MM.1S (cell line): ENCODE results near the gene ARHGEF33.

Source experiments
- DNase-seq: peaks from one replicate; pipeline ENCODE4 v3.0.0-alpha.2; 2015
- H2AFZ ChIP-seq: fragments of 300-600 bp; sonication (generic); 2 replicates; pipeline ENCODE4 v1.6.0; 2016; ENCODE audit warnings: antibody characterized with exemption, low read length
- H3F3A ChIP-seq: fragments of 300-600 bp; sonication (generic); 2 replicates; pipeline ENCODE4 v1.6.1; 2016; ENCODE audit warnings: mild to moderate bottlenecking, antibody characterized with exemption, low read length, moderate library complexity, mixed read lengths; ENCODE audit not compliant: insufficient read depth
- H3K27ac ChIP-seq: fragments of 300-600 bp; sonication (generic); 2 replicates; pipeline ENCODE4 v1.5.1; 2016; ENCODE audit warnings: mild to moderate bottlenecking, low read length
- H3K27me3 ChIP-seq: fragments of 300-600 bp; sonication (generic); replicated peaks from 2 replicates; pipeline ENCODE4 v1.6.0; 2016; ENCODE audit warnings: low read length; ENCODE audit not compliant: insufficient read depth
- H3K36me3 ChIP-seq: fragments of 300-600 bp; sonication (generic); replicated peaks from 2 replicates; pipeline ENCODE4 v1.6.1; 2016; ENCODE audit warnings: mild to moderate bottlenecking, low read length, mixed read lengths; ENCODE audit not compliant: insufficient read depth
- H3K4me1 ChIP-seq: fragments of 300-600 bp; sonication (generic); 2 replicates; pipeline ENCODE4 v1.6.1; 2016; ENCODE audit warnings: low read length, mixed read lengths
- H3K4me2 ChIP-seq: fragments of 300-600 bp; sonication (generic); 2 replicates; pipeline ENCODE4 v1.6.0; 2016; ENCODE audit warnings: low read depth, low read length
- H3K4me3 ChIP-seq: fragments of 300-600 bp; sonication (generic); 2 replicates; pipeline ENCODE4 v1.5.1; 2016; ENCODE audit warnings: low read length, mixed read lengths
- H3K79me2 ChIP-seq: fragments of 300-600 bp; sonication (generic); 2 replicates; pipeline ENCODE4 v1.6.1; 2016; ENCODE audit warnings: mixed run types, low read length, mixed read lengths
- H3K9ac ChIP-seq: fragments of 300-600 bp; sonication (generic); 2 replicates; pipeline ENCODE4 v1.6.1; 2016; ENCODE audit warnings: low read length, mixed read lengths
- H3K9me2 ChIP-seq: fragments of 300-600 bp; sonication (generic); replicated peaks from 2 replicates; pipeline ENCODE4 v1.6.1; 2016; ENCODE audit warnings: mild to moderate bottlenecking, low read length, mixed read lengths; ENCODE audit not compliant: insufficient read depth
- H3K9me3 ChIP-seq: fragments of 300-600 bp; sonication (generic); replicated peaks from 2 replicates; pipeline ENCODE4 v1.6.1; 2016; ENCODE audit warnings: mild to moderate bottlenecking, low read length, mixed read lengths; ENCODE audit not compliant: insufficient read depth
- H4K20me1 ChIP-seq: fragments of 300-600 bp; sonication (generic); 2 replicates; pipeline ENCODE4 v1.6.1; 2016; ENCODE audit warnings: mild to moderate bottlenecking, low read length, moderate library complexity, mixed read lengths; ENCODE audit not compliant: insufficient read depth
- EZH2 ChIP-seq: fragments of 300-600 bp; sonication (generic); optimal IDR thresholded peaks from 2 replicates; pipeline ENCODE3; 2017; ENCODE audit warnings: low read depth, mild to moderate bottlenecking, antibody characterized with exemption, low read length, mixed read lengths
- EZH2phosphoT487 ChIP-seq: fragments of 300-600 bp; sonication (generic); IDR thresholded peaks from 2 replicates; pipeline ENCODE4 v1.6.1; 2018; ENCODE audit warnings: antibody characterized with exemption, low read length
- TF ChIP-seq, protein P1 (sequence below): fragments of 300-600 bp; sonication (generic); IDR thresholded peaks from 2 replicates; pipeline ENCODE4 v1.5.1; 2016; ENCODE audit warnings: antibody characterized with exemption, low read length, mixed read lengths

The ARHGEF33 gene

DNA sequence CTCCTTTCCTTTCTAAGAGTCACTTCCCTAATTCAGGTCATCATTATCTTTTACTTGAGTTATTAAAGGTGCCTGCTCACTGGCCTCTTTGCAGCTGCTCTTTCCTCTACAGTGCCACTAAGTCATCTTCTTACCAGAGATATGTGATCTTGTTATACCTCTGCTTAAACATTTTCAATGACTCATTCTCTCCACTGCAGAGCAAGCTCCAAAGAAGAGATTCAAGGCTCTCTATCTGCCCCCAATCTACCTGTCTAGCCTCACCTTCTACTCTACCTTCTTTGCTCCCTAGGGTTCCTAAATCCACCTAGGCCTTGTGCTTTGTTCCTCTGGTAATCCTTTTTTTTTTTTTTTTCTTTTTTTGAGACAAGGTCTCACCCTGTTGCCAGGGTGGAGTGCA is 3.1 kb downstream of the ARHGEF33 start:
- Histone ChIP-seq H3K9ac (no peak overlapping the region), H3K4me2 (no peak overlapping the region), H3F3A (no peaks in the 10 kb centered on the region), H2AFZ (no peak overlapping the region), H4K20me1 (no peaks in the 10 kb centered on the region), H3K9me3 (no peaks in the 10 kb centered on the region), H3K79me2 (no peaks in the 10 kb centered on the region), H3K9me2 (no peaks in the 10 kb centered on the region), H3K4me3 (no peak overlapping the region), H3K36me3 (no peaks in the 10 kb centered on the region), H3K4me1 (no peaks in the 10 kb centered on the region), H3K27ac (no peak overlapping the region), H3K27me3 (no peaks in the 10 kb centered on the region)
- DNase-seq = no peak
- TF ChIP-seq, protein P1, sequence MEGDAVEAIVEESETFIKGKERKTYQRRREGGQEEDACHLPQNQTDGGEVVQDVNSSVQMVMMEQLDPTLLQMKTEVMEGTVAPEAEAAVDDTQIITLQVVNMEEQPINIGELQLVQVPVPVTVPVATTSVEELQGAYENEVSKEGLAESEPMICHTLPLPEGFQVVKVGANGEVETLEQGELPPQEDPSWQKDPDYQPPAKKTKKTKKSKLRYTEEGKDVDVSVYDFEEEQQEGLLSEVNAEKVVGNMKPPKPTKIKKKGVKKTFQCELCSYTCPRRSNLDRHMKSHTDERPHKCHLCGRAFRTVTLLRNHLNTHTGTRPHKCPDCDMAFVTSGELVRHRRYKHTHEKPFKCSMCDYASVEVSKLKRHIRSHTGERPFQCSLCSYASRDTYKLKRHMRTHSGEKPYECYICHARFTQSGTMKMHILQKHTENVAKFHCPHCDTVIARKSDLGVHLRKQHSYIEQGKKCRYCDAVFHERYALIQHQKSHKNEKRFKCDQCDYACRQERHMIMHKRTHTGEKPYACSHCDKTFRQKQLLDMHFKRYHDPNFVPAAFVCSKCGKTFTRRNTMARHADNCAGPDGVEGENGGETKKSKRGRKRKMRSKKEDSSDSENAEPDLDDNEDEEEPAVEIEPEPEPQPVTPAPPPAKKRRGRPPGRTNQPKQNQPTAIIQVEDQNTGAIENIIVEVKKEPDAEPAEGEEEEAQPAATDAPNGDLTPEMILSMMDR = no peak
- TF ChIP-seq EZH2 (no peak), EZH2phosphoT487 (no peak)

DNA sequence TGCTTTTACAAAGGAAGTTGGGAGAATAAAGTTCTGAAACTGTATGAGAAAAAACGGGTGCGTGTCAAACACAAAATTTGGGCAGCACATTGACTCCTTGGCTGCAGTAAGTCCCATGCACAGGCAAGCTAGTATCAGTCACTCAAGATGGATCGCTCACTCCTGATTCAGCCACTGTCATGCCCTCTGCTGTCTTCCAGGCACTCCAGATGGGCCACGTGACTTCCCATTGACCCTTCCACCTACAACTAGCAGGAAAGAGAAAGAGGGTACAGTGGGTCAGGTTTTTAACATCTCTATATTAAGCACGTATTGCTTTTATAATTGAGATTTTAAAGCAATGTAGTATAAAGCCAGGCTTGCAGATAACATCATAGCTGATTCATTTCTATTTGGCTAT is 8.6 kb downstream of the ARHGEF33 start:
- H3K9me3 ChIP-seq = no peaks in the 10 kb centered on the region
- H3K4me1 ChIP-seq = no peaks in the 10 kb centered on the region
- no peaks in the 10 kb centered on the region for H3F3A ChIP-seq
- no peaks in the 10 kb centered on the region for H4K20me1 ChIP-seq
- H3K4me2 ChIP-seq = no peak overlapping the region
- DNase-seq = no peak
- H2AFZ ChIP-seq = no peak overlapping the region
- H3K36me3 ChIP-seq = no peaks in the 10 kb centered on the region
- no peak overlapping the region for H3K27ac ChIP-seq
- no peak overlapping the region for H3K9ac ChIP-seq
- no peaks in the 10 kb centered on the region for H3K27me3 ChIP-seq
- TF ChIP-seq, protein P1 = no peak
- TF ChIP-seq EZH2phosphoT487 (no peak), EZH2 (no peak)
- H3K79me2 ChIP-seq = no peaks in the 10 kb centered on the region
- no peak overlapping the region for H3K4me3 ChIP-seq
- no peaks in the 10 kb centered on the region for H3K9me2 ChIP-seq

DNA sequence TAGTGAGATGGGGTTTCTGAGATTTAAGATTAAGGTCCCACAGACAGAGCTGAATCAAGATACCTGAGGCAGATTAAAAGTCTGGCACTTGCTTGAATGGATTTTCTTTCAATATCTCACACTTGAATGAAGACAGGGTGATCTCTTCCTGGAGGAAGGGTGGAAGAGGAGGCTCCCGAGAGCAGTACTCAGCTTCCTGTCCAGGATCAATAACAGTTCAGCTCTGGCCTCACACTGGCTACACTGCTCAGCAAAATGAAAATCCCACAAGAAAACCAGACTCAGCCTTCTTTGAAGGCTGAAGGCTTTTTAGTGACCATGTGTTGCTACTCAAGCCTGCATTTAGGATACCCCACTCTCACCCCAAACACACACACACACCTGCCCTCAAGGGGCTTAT is 11.1 kb downstream of the ARHGEF33 start:
- no peak for TF ChIP-seq EZH2phosphoT487
- TF ChIP-seq, protein P1 = no peak
- no peak for TF ChIP-seq EZH2
- no peak overlapping the region for H3K4me2 ChIP-seq
- H3K36me3 ChIP-seq = no peaks in the 10 kb centered on the region
- no peaks in the 10 kb centered on the region for H3K9me2 ChIP-seq
- no peaks in the 10 kb centered on the region for H3K4me1 ChIP-seq
- H3K27ac ChIP-seq = no peak overlapping the region
- H3F3A ChIP-seq = no peaks in the 10 kb centered on the region
- H2AFZ ChIP-seq = no peak overlapping the region
- no peaks in the 10 kb centered on the region for H3K79me2 ChIP-seq
- no peak for DNase-seq
- H4K20me1 ChIP-seq = no peaks in the 10 kb centered on the region
- no peaks in the 10 kb centered on the region for H3K27me3 ChIP-seq
- H3K9me3 ChIP-seq = no peaks in the 10 kb centered on the region
- H3K4me3 ChIP-seq = no peak overlapping the region
- no peak overlapping the region for H3K9ac ChIP-seq
